Ovary (tissue), 9 donors: ENCODE data around the gene VIPR2. TPM values are rescaled to one million over a fixed set of nuclear protein-coding genes. Genes with fewer than 3 reads are reported as not detected.

Source experiments
- DNase-seq, 5 donors: peaks; one replicate each; pipeline ENCODE4 v3.0.0-alpha.2; 2019 to 2020
- H3K27ac ChIP-seq, 2 donors: fragments of 200-600 bp; one replicate each; pipeline versions ENCODE4 v1.5.1 to v1.8.0; 2019 to 2022
- H3K27me3 ChIP-seq: fragments of 200-600 bp; one replicate; pipeline ENCODE4 v1.8.0; 2022
- H3K36me3 ChIP-seq: fragments of 200-600 bp; sonication (generic); one replicate; pipeline ENCODE4 v1.5.1; 2019
- H3K4me1 ChIP-seq: one replicate; pipeline ENCODE4 v1.8.1; 2013; ENCODE audit warnings: mild to moderate bottlenecking, moderate library complexity; ENCODE audit not compliant: insufficient read depth
- H3K4me3 ChIP-seq: fragments of 200-600 bp; sonication (generic); one replicate; pipeline ENCODE4 v1.5.1; 2017
- H3K9me3 ChIP-seq, 2 donors: fragments of 200-600 bp in 1 of 2; sonication (generic) in 1 of 2; one replicate each; pipeline versions ENCODE4 v1.5.1 to v1.8.1; 2013 to 2019; ENCODE audit warnings: mild to moderate bottlenecking in 1 of 2, moderate library complexity in 1 of 2
- CTCF ChIP-seq, 3 donors: fragments of 450-650 bp in 2 of 3; fragments of 200-600 bp in 1 of 3; IDR thresholded peaks; one replicate each; pipeline versions ENCODE4 v1.5.1 to v1.8.0; 2016 to 2022; ENCODE audit warnings: antibody characterized with exemption in 3 of 3, mild to moderate bottlenecking in 1 of 3
- EP300 ChIP-seq: sonication (generic); formaldehyde crosslinking; IDR thresholded peaks from one replicate; pipeline ENCODE4 v1.6.1; 2017; ENCODE audit warnings: antibody characterized with exemption
- POLR2A ChIP-seq: fragments of 450-650 bp; IDR thresholded peaks from one replicate; pipeline ENCODE4 v1.6.1; 2017; ENCODE audit warnings: antibody characterized with exemption, mild to moderate bottlenecking, moderate library complexity
- WGBS, 3 donors: extraction: QIAGEN DNeasy Blood & Tissue Kit in 1 of 3; methylation state at CpG; one replicate each; pipeline versions ENCODE4 v1.1.5 to v1.1.7; 2013 to 2017; 5-methylcytosine and 5-hydroxymethylcytosine counted together
- intact Hi-C, 4 donors: fragments of 100-400 bp; cut with DNase I; formaldehyde crosslinking; loops; one replicate each; pipeline versions ENCODE4 v1.11.0 to v1.15.1; 2022 to 2023
- polyA plus RNA-seq, 2 donors: library from polyadenylated mRNA; stranded (reverse); fragments of 200-250 nt in 1 of 2; fragments of 350-450 nt in 1 of 2; fragmentation: Illumina TruSeq in 1 of 2; extraction: RNeasy Lipid Tissue Mini Kit (QIAGEN cat#74804) in 1 of 2; gene quantifications; one replicate each; pipeline ENCODE4 v1.2.3, GENCODE V29; 2013 to 2014
- total RNA-seq, 7 donors: library from RNA; depleted of rRNA in 2 of 7; stranded (reverse); fragments of >200 nt in 2 of 7; fragmentation: NEBNext Ultra II Directional in 3 of 7; extraction: Animal tissue kit (Norgen Biotek cat#: 25700) in 3 of 7; gene quantifications; one replicate each; pipeline versions ENCODE4 v1.1.0 to v1.2.4, GENCODE V29; 2016 to 2023
- donor health status: DM: no; HTN: no; CAD: no; lungs with moderate emphysema.
- donor health status: DM: no; HTN: no; CAD: no.
- donor health status: Bipolar disorder and iron deficiency.
- donor health status: DM: yes; HTN: yes; CAD: no.
- donor health status: DM: no; HTN: no; CAD: no.
- donor health status: DM: yes; HTN: yes; CAD: no.

VIPR2 gene
- total and polyA plus RNA-seq, 9 donors = 3.6 to 18.0 (median 9.0) TPM

- H3K9me3 ChIP-seq = no peaks in the 10 kb centered on the region
- peak overlapping the region; percentile 67 to 98 for H3K27ac ChIP-seq
- WGBS, 3 donors = 62 to 72% (median 66%) methylated on average over 6 of the region's 6 CpGs
- TF ChIP-seq CTCF (IDR thresholded peaks at IDR 0.05) = peak in 1 of 3 donors; percentile 7
- no peak for TF ChIP-seq POLR2A
- peaks cover 23% of the 10 kb centered on the region for H3K4me1 ChIP-seq
- no peak overlapping the region for H3K4me3 ChIP-seq
- H3K36me3 ChIP-seq = no peaks in the 10 kb centered on the region
- no peaks in the 10 kb centered on the region for H3K27me3 ChIP-seq
- intact Hi-C loops = no loop called here
- DNase-seq = peak in 1 of 5 donors; percentile 47
These were observed 129.6 kb downstream of the VIPR2 start for GRCh38 chr7:159015081-159015453.

- WGBS, 3 donors = 64 to 74% (median 72%) methylated on average over 20 of the region's 20 CpGs
- Histone ChIP-seq H3K27ac (peak overlapping the region; percentile 67 to 98), H3K9me3 (no peaks in the 10 kb centered on the region), H3K27me3 (no peaks in the 10 kb centered on the region), H3K36me3 (no peaks in the 10 kb centered on the region), H3K4me1 (peaks cover 23% of the 10 kb centered on the region), H3K4me3 (no peak overlapping the region)
- peak in 4 of 5 donors; percentile 37 to 71 (median 52) for DNase-seq
- intact Hi-C loops = no loop called here
- TF ChIP-seq CTCF (IDR thresholded peaks at IDR 0.05) (no peak), EP300 (no peak), POLR2A (no peak)
These were observed 130.2 kb downstream of the VIPR2 start for GRCh38 chr7:159014297-159015062.

- WGBS, 3 donors = 91 to 95% (median 92%) methylated on average over 9 of the region's 9 CpGs
- H3K9me3 ChIP-seq = no peaks in the 10 kb centered on the region
These were observed 130.8 kb downstream of the VIPR2 start for GRCh38 chr7:159013825-159014289.

GRCh38 chr7:159013181-159013690 lies 131.4 kb downstream of the VIPR2 start:
- intact Hi-C loops = no loop called here
- TF ChIP-seq CTCF (IDR thresholded peaks at IDR 0.05) (no peak), EP300 (no peak), POLR2A (no peak)
- Histone ChIP-seq H3K27ac (peak overlapping the region in 1 of 2 donors; percentile 98), H3K9me3 (no peaks in the 10 kb centered on the region), H3K27me3 (no peaks in the 10 kb centered on the region), H3K36me3 (no peaks in the 10 kb centered on the region), H3K4me3 (no peak overlapping the region), H3K4me1 (peaks cover 20% of the 10 kb centered on the region)
- peak in 4 of 5 donors; percentile 48 to 70 (median 64) for DNase-seq
- 74 to 80% (median 74%) methylated on average over 18 of the region's 18 CpGs for WGBS, 3 donors

More at GRCh38 chr7:159013825-159014289, 130.8 kb downstream of the VIPR2 start:
- H3K36me3 ChIP-seq = no peaks in the 10 kb centered on the region
- intact Hi-C loops = no loop called here
- H3K4me1 ChIP-seq = peaks cover 20% of the 10 kb centered on the region
- no peaks in the 10 kb centered on the region for H3K27me3 ChIP-seq
- no peak for TF ChIP-seq CTCF (IDR thresholded peaks at IDR 0.05)
- TF ChIP-seq EP300 = no peak
- TF ChIP-seq POLR2A = no peak
- H3K27ac ChIP-seq = peak overlapping the region; percentile 67 to 98
- H3K4me3 ChIP-seq = no peak overlapping the region
- DNase-seq = peak in 3 of 5 donors; percentile 53 to 72 (median 62)
